Peyer's patch (tissue), 4 donors: ENCODE data around the gene CTNS. TPM values are rescaled to one million over a fixed set of nuclear protein-coding genes. Genes with fewer than 3 reads are reported as not detected.

Source experiments
- DNase-seq, 3 donors: peaks; one replicate each; pipeline ENCODE4 v3.0.0-alpha.2; 2017 to 2019
- H3K27ac ChIP-seq, 4 donors: fragments of 200-600 bp; sonication (generic); one replicate each; pipeline ENCODE4 v1.5.1; 2016 to 2019
- H3K27me3 ChIP-seq, 2 donors: fragments of 200-600 bp; sonication (generic); one replicate each; pipeline ENCODE4 v1.5.1; 2019
- H3K36me3 ChIP-seq, 3 donors: fragments of 200-600 bp; sonication (generic); one replicate each; pipeline ENCODE4 v1.5.1; 2016 to 2019
- H3K4me1 ChIP-seq, 4 donors: fragments of 200-600 bp; sonication (generic); one replicate each; pipeline ENCODE4 v1.5.1; 2016 to 2019
- H3K4me3 ChIP-seq, 4 donors: fragments of 200-600 bp; sonication (generic); 1 replicate in 3 of 4; 2 replicates in 1 of 4; pipeline ENCODE4 v1.5.1; 2016 to 2019; ENCODE audit warnings: mild to moderate bottlenecking in 1 of 4
- H3K9me3 ChIP-seq, 4 donors: fragments of 200-600 bp; sonication (generic); one replicate each; pipeline ENCODE4 v1.5.1; 2016 to 2019; ENCODE audit warnings: mild to moderate bottlenecking in 1 of 4
- CTCF ChIP-seq, 6 experiments: fragments of 450-650 bp in 4 of 6; fragments of 200-600 bp in 2 of 6; sonication (generic) in 1 of 6; IDR thresholded peaks; one replicate each; pipeline ENCODE4 v1.5.1; 2017 to 2019; ENCODE audit warnings: antibody characterized with exemption in 6 of 6, mild to moderate bottlenecking in 3 of 6, moderate library complexity in 1 of 6
- POLR2A ChIP-seq, 2 donors: fragments of 450-650 bp; IDR thresholded peaks; one replicate each; pipeline ENCODE4 v1.5.1; 2017; ENCODE audit warnings: antibody characterized with exemption in 2 of 2, mild to moderate bottlenecking in 2 of 2, moderate library complexity in 2 of 2
- total RNA-seq, 4 donors: library from RNA; depleted of rRNA; stranded (reverse); fragments of >200 nt; gene quantifications; one replicate each; pipeline ENCODE4 v1.1.0, GENCODE V29; 2016

The CTNS gene
- total RNA-seq, 4 donors from 2014 or later: 21.5 to 30.1 (median 27.7) TPM

- peak overlapping the region in 1 of 4 donors; percentile 38 for H3K27ac ChIP-seq
- H3K4me1 ChIP-seq: peaks cover 0 to 7% (median 3%) of the 10 kb centered on the region in 4 donors
- TF ChIP-seq CTCF (IDR thresholded peaks at IDR 0.05) (no peak), POLR2A (IDR thresholded peaks at IDR 0.05) (no peak)
- no peaks in the 10 kb centered on the region for H3K9me3 ChIP-seq
- DNase-seq: no peak
- H3K27me3 ChIP-seq: no peaks in the 10 kb centered on the region
- H3K36me3 ChIP-seq: peaks cover 0 to 4% (median 0%) of the 10 kb centered on the region in 3 donors
- H3K4me3 ChIP-seq: no peak overlapping the region
These were observed 52.9 kb downstream of the CTNS start for GRCh38 chr17:3689262-3690093.

GRCh38 chr17:3690094-3690715 is 53.6 kb downstream of the CTNS start:
- no peak overlapping the region for H3K4me3 ChIP-seq
- H3K27ac ChIP-seq: peak overlapping the region in 1 of 4 donors; percentile 38
- no peaks in the 10 kb centered on the region for H3K9me3 ChIP-seq
- peaks cover 0 to 4% (median 0%) of the 10 kb centered on the region in 3 donors for H3K36me3 ChIP-seq
- TF ChIP-seq CTCF (IDR thresholded peaks at IDR 0.05) (no peak), POLR2A (IDR thresholded peaks at IDR 0.05) (no peak)
- DNase-seq: no peak
- H3K4me1 ChIP-seq: peaks cover 0 to 7% (median 4%) of the 10 kb centered on the region in 4 donors
- peaks cover 0 to 3% of the 10 kb centered on the region in 2 donors for H3K27me3 ChIP-seq

DNA sequence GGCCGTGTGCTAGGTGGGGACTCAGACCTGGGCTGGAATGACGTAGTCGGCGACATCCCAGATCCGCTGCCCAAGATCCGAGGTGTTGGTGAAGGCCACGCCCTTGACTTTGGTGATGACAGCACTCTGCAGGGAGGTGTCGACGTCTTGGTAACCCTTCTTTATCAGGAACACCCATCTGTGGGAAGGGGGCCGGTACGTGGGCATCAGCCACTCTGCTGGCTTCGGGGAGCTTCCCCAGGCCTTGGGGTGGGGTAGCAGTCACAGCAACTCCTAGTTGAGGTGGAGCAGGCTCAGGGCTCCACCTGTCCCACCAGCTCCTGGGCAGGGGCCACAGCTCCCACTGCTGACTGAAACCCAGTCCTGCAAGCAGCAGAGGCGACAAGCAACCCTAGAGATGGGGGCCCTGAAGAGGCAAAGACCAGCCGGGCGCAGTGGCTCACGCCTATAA is 55.1 kb downstream of the CTNS start:
- Histone ChIP-seq H3K27ac (no peak overlapping the region), H3K36me3 (peaks cover 0 to 4% (median 0%) of the 10 kb centered on the region in 3 donors), H3K9me3 (no peaks in the 10 kb centered on the region), H3K27me3 (peaks cover 0 to 12% of the 10 kb centered on the region in 2 donors), H3K4me1 (peaks cover 0 to 16% (median 7%) of the 10 kb centered on the region in 4 donors), H3K4me3 (no peak overlapping the region)
- no peak for DNase-seq
- TF ChIP-seq POLR2A (IDR thresholded peaks at IDR 0.05): no peak
- no peak for TF ChIP-seq CTCF (IDR thresholded peaks at IDR 0.05)

GRCh38 chr17:3692346-3692745 is 55.8 kb downstream of the CTNS start:
- Histone ChIP-seq H3K4me1 (peaks cover 0 to 17% (median 7%) of the 10 kb centered on the region in 4 donors), H3K27ac (peak overlapping the region in 1 of 4 donors; percentile 90), H3K9me3 (no peaks in the 10 kb centered on the region), H3K36me3 (peaks cover 0 to 4% (median 0%) of the 10 kb centered on the region in 3 donors), H3K27me3 (peaks cover 0 to 16% of the 10 kb centered on the region in 2 donors), H3K4me3 (no peak overlapping the region)
- TF ChIP-seq CTCF (IDR thresholded peaks at IDR 0.05) (no peak), POLR2A (IDR thresholded peaks at IDR 0.05) (no peak)
- no peak for DNase-seq

- H3K4me1 ChIP-seq: peaks cover 0 to 17% (median 7%) of the 10 kb centered on the region in 4 donors
- TF ChIP-seq POLR2A (IDR thresholded peaks at IDR 0.05): no peak
- TF ChIP-seq CTCF (IDR thresholded peaks at IDR 0.05): no peak
- peaks cover 0 to 16% of the 10 kb centered on the region in 2 donors for H3K27me3 ChIP-seq
These were observed 56.6 kb downstream of the CTNS start for GRCh38 chr17:3693141-3693540.

More at GRCh38 chr17:3693141-3693540, 56.6 kb downstream of the CTNS start:
- H3K27ac ChIP-seq: peak overlapping the region in 2 of 4 donors; percentile 27 to 90
- DNase-seq: no peak
- peaks cover 0 to 4% (median 0%) of the 10 kb centered on the region in 3 donors for H3K36me3 ChIP-seq
- no peaks in the 10 kb centered on the region for H3K9me3 ChIP-seq
- peak overlapping the region in 2 of 4 donors; percentile 14 to 48 for H3K4me3 ChIP-seq
